Lung (tissue), 12 donors: ENCODE results near the gene DIS3L2. TPM values are rescaled to one million over a fixed set of nuclear protein-coding genes. Genes with fewer than 3 reads are reported as not detected.
"Not testable (repeated sequence)": the region's sequence is repeated elsewhere in the genome, so short reads cannot be mapped to it uniquely, and the experiment has no call there.

Experiments used
- ATAC-seq: fragments of 200-7000 bp; cut with Tn5 transposase; one replicate; pipeline ENCODE4 v1.9.1; 2020; ENCODE audit warnings: moderate number of reproducible peaks; ENCODE audit not compliant: insufficient read depth, low FRiP score
- DNase-seq, 3 donors: peaks; one replicate each; pipeline ENCODE4 v3.0.0-alpha.2; 2013 to 2017
- H3K27ac ChIP-seq, 2 donors: one replicate each; pipeline ENCODE4 v1.5.1; 2013; ENCODE audit warnings: mild to moderate bottlenecking in 2 of 2, moderate library complexity in 2 of 2, control low read depth in 1 of 2, inconsistent platforms in 1 of 2, low read depth in 1 of 2, low read length in 1 of 2
- H3K27me3 ChIP-seq, 3 donors: one replicate each; pipeline ENCODE4 v1.5.1; 2013; ENCODE audit warnings: low read length in 2 of 3; ENCODE audit not compliant: control insufficient read depth in 3 of 3, insufficient read depth in 3 of 3
- H3K36me3 ChIP-seq, 4 donors: one replicate each; pipeline ENCODE4 v1.5.1; 2013; ENCODE audit warnings: low read length in 4 of 4, mild to moderate bottlenecking in 1 of 4, moderate library complexity in 1 of 4; ENCODE audit not compliant: control insufficient read depth in 4 of 4, insufficient read depth in 4 of 4
- H3K4me1 ChIP-seq, 5 donors: one replicate each; pipeline ENCODE4 v1.5.1; 2013; ENCODE audit warnings: low read length in 5 of 5, mild to moderate bottlenecking in 2 of 5, moderate library complexity in 1 of 5; ENCODE audit not compliant: control insufficient read depth in 5 of 5, insufficient read depth in 5 of 5
- H3K4me3 ChIP-seq: one replicate; pipeline ENCODE4 v1.5.1; 2013; ENCODE audit warnings: mild to moderate bottlenecking, control low read depth, moderate library complexity
- H3K9ac ChIP-seq, 2 donors: one replicate each; pipeline ENCODE4 v1.5.1; 2013; ENCODE audit warnings: low read length in 2 of 2, control low read depth in 1 of 2; ENCODE audit not compliant: insufficient read depth in 1 of 2
- H3K9me3 ChIP-seq, 4 donors: one replicate each; pipeline ENCODE4 v1.5.1; 2013; ENCODE audit warnings: low read length in 3 of 4, mild to moderate bottlenecking in 1 of 4, moderate library complexity in 1 of 4; ENCODE audit not compliant: control insufficient read depth in 4 of 4, insufficient read depth in 3 of 4
- WGBS, 2 donors: extraction: QIAGEN DNeasy Blood & Tissue Kit; methylation state at CpG; one replicate each; pipeline ENCODE4 v1.1.7; 2013; 5-methylcytosine and 5-hydroxymethylcytosine counted together
- polyA plus RNA-seq, 2 donors: library from polyadenylated mRNA; stranded (reverse); fragments of 200-250 nt; gene quantifications; one replicate each; pipeline ENCODE4 v1.2.1, GENCODE V29; 2013
- total RNA-seq, 2 donors: library from RNA; depleted of rRNA in 1 of 2; stranded (reverse); fragments of >200 nt in 1 of 2; gene quantifications; one replicate each; pipeline ENCODE4 v1.2.1, GENCODE V29; 2014 to 2021
- TF ChIP-seq, protein P1 (sequence below): IDR thresholded peaks from 2 replicates; pipeline ENCODE4 v1.5.1; 2012; ENCODE audit warnings: mild to moderate bottlenecking; ENCODE audit errors: control extremely low read depth, extremely low read depth
- donor health status: control.
- donor health status: control.
- donor health status: Bipolar disorder and iron deficiency.
- donor health status: healthy.
- donor health status: DM: yes; HTN: yes; CAD: no.

The DIS3L2 gene
- total and polyA plus RNA-seq, 4 donors: 12.7 to 41.0 (median 31.1) TPM

DNA sequence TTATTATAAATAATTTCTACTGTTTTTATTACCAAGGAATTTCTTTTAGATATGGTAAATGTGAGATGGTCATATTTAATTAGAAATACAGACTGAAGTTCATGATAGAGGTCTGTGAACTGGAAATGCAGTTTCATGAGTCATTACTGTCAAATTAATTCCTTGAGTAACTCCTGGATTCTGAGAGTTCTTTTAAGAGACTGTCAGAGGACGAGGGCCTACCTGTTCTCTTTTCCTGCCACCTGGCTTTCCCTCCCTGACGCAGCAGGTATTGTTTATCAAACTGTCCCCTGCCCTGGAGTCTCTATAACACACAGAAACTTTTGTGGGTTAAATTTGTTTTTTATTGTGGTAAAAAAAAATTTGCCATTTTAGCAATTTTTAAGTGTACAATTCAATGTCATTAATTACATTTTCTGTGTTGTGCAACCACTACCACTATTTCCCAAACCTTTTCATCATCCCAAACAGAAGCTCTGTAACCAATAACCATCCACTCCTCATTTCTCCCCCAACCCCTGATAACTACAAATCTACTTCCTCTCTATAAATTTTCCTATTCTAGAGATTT, 142.6 kb downstream of the DIS3L2 start:
- H3K4me3 ChIP-seq: no peak overlapping the region
- no peak overlapping the region for H3K27ac ChIP-seq
- DNase-seq: no peak
- no peaks in the 10 kb centered on the region for H3K4me1 ChIP-seq
- H3K36me3 ChIP-seq: peaks cover 0 to 2% (median under 1%) of the 10 kb centered on the region in 4 donors
- TF ChIP-seq, protein P1, sequence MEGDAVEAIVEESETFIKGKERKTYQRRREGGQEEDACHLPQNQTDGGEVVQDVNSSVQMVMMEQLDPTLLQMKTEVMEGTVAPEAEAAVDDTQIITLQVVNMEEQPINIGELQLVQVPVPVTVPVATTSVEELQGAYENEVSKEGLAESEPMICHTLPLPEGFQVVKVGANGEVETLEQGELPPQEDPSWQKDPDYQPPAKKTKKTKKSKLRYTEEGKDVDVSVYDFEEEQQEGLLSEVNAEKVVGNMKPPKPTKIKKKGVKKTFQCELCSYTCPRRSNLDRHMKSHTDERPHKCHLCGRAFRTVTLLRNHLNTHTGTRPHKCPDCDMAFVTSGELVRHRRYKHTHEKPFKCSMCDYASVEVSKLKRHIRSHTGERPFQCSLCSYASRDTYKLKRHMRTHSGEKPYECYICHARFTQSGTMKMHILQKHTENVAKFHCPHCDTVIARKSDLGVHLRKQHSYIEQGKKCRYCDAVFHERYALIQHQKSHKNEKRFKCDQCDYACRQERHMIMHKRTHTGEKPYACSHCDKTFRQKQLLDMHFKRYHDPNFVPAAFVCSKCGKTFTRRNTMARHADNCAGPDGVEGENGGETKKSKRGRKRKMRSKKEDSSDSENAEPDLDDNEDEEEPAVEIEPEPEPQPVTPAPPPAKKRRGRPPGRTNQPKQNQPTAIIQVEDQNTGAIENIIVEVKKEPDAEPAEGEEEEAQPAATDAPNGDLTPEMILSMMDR: no peak
- H3K9ac ChIP-seq: no peak overlapping the region
- no peaks in the 10 kb centered on the region for H3K9me3 ChIP-seq
- ATAC-seq: no peak
- no peaks in the 10 kb centered on the region for H3K27me3 ChIP-seq
- 84 to 88% methylated on average over 2 of the region's 2 CpGs for WGBS, 2 donors

GRCh38 chr2:232111551-232111950, 150.0 kb downstream of the DIS3L2 start:
- Histone ChIP-seq H3K36me3 (no peaks in the 10 kb centered on the region), H3K27ac (no peak overlapping the region), H3K4me1 (no peaks in the 10 kb centered on the region), H3K27me3 (no peaks in the 10 kb centered on the region), H3K9ac (no peak overlapping the region), H3K4me3 (no peak overlapping the region), H3K9me3 (no peaks in the 10 kb centered on the region)
- TF ChIP-seq, protein P1: no peak
- ATAC-seq: no peak
- 95 to 98% methylated on average over 1 of the region's 1 CpG for WGBS, 2 donors
- DNase-seq: no peak

- WGBS, 2 donors: 86 to 92% methylated on average over 1 of the region's 1 CpG
- Histone ChIP-seq H3K4me3 (no peak overlapping the region), H3K4me1 (no peaks in the 10 kb centered on the region), H3K9ac (no peak overlapping the region), H3K27ac (no peak overlapping the region), H3K9me3 (no peaks in the 10 kb centered on the region), H3K27me3 (no peaks in the 10 kb centered on the region), H3K36me3 (no peaks in the 10 kb centered on the region)
- TF ChIP-seq, protein P1: no peak
- no peak for DNase-seq
- no peak for ATAC-seq
Observed at GRCh38 chr2:232113821-232114220, 152.3 kb downstream of the DIS3L2 start.

DNA sequence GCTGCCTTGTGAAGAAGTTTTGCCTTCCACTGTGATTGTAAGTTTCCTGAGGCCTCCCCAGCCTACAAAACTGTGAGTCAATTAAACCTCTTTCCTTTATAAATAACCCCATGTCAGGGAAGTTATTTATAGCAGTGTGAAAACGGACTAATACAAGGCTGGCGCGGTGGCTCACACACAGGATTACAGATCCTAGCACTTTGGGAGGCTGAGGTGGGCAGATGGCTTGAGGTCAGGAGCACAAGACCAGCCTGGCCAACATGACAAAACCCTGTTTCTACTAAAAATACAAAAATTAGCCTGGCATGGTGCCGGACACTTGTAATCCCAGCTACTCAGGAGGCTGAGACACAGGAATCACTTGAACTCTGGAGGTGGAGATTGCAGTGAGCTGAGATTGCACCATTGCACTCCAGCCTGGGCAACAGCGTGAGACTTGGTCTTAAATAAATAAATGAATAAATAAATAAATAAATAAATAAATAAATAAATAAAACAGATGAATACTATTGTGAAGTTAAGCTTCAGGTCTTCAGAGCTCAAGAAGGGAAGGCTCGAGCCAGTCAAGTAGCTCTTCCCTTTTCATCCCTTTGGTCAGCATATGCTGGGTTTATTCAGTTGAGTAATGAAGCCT, 154.3 kb downstream of the DIS3L2 start:
- 96 to 97% methylated on average over 6 of the region's 6 CpGs for WGBS, 2 donors
- not testable (repeated sequence) for H3K27ac ChIP-seq, H3K9ac ChIP-seq, H3K4me3 ChIP-seq, H3K4me1 ChIP-seq, ATAC-seq, DNase-seq, H3K36me3 ChIP-seq, H3K9me3 ChIP-seq, H3K27me3 ChIP-seq
